Trophoblast cell (in vitro differentiated cells and primary cell): ENCODE data around the gene EVL.
A peak's percentile ranks its signal among the peaks of the same experiment; 100 is the strongest.

Experiments
- DNase-seq, 2 donors: peaks; one replicate each; pipeline ENCODE4 v3.0.0-alpha.2; 2016
- H2AFZ ChIP-seq: 2 replicates; pipeline ENCODE4 v1.6.1; 2013; ENCODE audit warnings: low read length, moderate library complexity, mild to moderate bottlenecking; ENCODE audit not compliant: insufficient read depth, poor library complexity
- H2AK5ac ChIP-seq: 2 replicates; pipeline ENCODE4 v1.6.1; 2013; ENCODE audit warnings: mild to moderate bottlenecking, low read length
- H2BK120ac ChIP-seq: 2 replicates; pipeline ENCODE4 v1.6.1; 2013; ENCODE audit warnings: low read length, mild to moderate bottlenecking, moderate library complexity; ENCODE audit not compliant: insufficient read depth, poor library complexity
- H2BK12ac ChIP-seq: 2 replicates; pipeline ENCODE4 v1.6.1; 2013; ENCODE audit warnings: mild to moderate bottlenecking, low read length, moderate library complexity
- H2BK5ac ChIP-seq: 2 replicates; pipeline ENCODE4 v1.6.1; 2013; ENCODE audit warnings: low read length, low read depth, moderate library complexity, mild to moderate bottlenecking; ENCODE audit not compliant: poor library complexity
- H3K14ac ChIP-seq: 2 replicates; pipeline ENCODE4 v1.6.1; 2013; ENCODE audit warnings: mild to moderate bottlenecking, low read length
- H3K18ac ChIP-seq: 2 replicates; pipeline ENCODE4 v1.6.1; 2013; ENCODE audit warnings: mild to moderate bottlenecking, low read length
- H3K23ac ChIP-seq: 2 replicates; pipeline ENCODE4 v1.6.1; 2013; ENCODE audit warnings: low read length
- H3K27ac ChIP-seq: 2 replicates; pipeline ENCODE4 v1.5.1; 2013; ENCODE audit warnings: low read depth, mild to moderate bottlenecking, inconsistent platforms, low read length, moderate library complexity
- H3K27me3 ChIP-seq: 2 replicates; pipeline ENCODE4 v1.6.1; 2013; ENCODE audit warnings: inconsistent platforms, mild to moderate bottlenecking, low read length, moderate library complexity; ENCODE audit not compliant: insufficient read depth
- H3K36me3 ChIP-seq, 2 experiments: 1 replicate in 1 of 2; 2 replicates in 1 of 2; pipeline ENCODE4 v1.6.1; 2013; ENCODE audit warnings: low read length in 2 of 2, mild to moderate bottlenecking in 2 of 2, moderate library complexity in 1 of 2; ENCODE audit not compliant: insufficient read depth in 2 of 2, control insufficient read depth in 1 of 2
- H3K4ac ChIP-seq: 2 replicates; pipeline ENCODE4 v1.6.1; 2013; ENCODE audit warnings: low read depth, mild to moderate bottlenecking, low read length, moderate library complexity
- H3K4me1 ChIP-seq, 2 experiments: 1 replicate in 1 of 2; 2 replicates in 1 of 2; pipeline ENCODE4 v1.6.1; 2013; ENCODE audit warnings: low read length in 2 of 2, mild to moderate bottlenecking in 2 of 2, moderate library complexity in 1 of 2; ENCODE audit not compliant: insufficient read depth in 2 of 2, control insufficient read depth in 1 of 2
- H3K4me2 ChIP-seq: 2 replicates; pipeline ENCODE4 v1.6.1; 2013; ENCODE audit warnings: inconsistent platforms, mild to moderate bottlenecking, low read length, moderate library complexity
- H3K4me3 ChIP-seq: 2 replicates; pipeline ENCODE4 v1.5.1; 2013; ENCODE audit warnings: mild to moderate bottlenecking, low read depth, low read length, inconsistent platforms
- H3K79me1 ChIP-seq: one replicate; pipeline ENCODE4 v1.6.1; 2013; ENCODE audit warnings: low read length
- H3K79me2 ChIP-seq: 2 replicates; pipeline ENCODE4 v1.6.1; 2013; ENCODE audit warnings: low read length, mild to moderate bottlenecking; ENCODE audit not compliant: control insufficient read depth, insufficient read depth, poor library complexity
- H3K9ac ChIP-seq: 2 replicates; pipeline ENCODE4 v1.6.1; 2013; ENCODE audit warnings: mild to moderate bottlenecking, low read length
- H3K9me3 ChIP-seq: 2 replicates; pipeline ENCODE4 v1.6.1; 2013; ENCODE audit warnings: low read depth, mild to moderate bottlenecking, control low read depth, inconsistent platforms, low read length; ENCODE audit not compliant: insufficient read depth
- H4K12ac ChIP-seq: 2 replicates; pipeline ENCODE4 v1.6.1; 2013; ENCODE audit warnings: low read depth, mild to moderate bottlenecking, low read length, moderate library complexity
- H4K8ac ChIP-seq: 2 replicates; pipeline ENCODE4 v1.6.1; 2013; ENCODE audit warnings: low read depth, mild to moderate bottlenecking, low read length, moderate library complexity
- H4K91ac ChIP-seq: one replicate; pipeline ENCODE4 v1.6.1; 2013; ENCODE audit warnings: low read depth, mild to moderate bottlenecking, low read length, moderate library complexity
- WGBS: extraction: QIAGEN DNeasy Blood & Tissue Kit; methylation state at CpG from one replicate; pipeline ENCODE4 v1.1.7; 2013; ENCODE audit warnings: missing lambda C conversion rate; ENCODE audit not compliant: insufficient read length, insufficient coverage; ENCODE audit errors: extremely low coverage; 5-methylcytosine and 5-hydroxymethylcytosine counted together

EVL gene

GRCh38 chr14:100188392-100189030 is 123.3 kb downstream of the EVL start:
- Histone ChIP-seq H3K4me1 (peaks cover 7 to 9% of the 10 kb centered on the region in 2 experiments), H3K27me3 (no peaks in the 10 kb centered on the region), H3K23ac (no peak overlapping the region), H3K9me3 (no peaks in the 10 kb centered on the region), H3K79me2 (peaks cover 2% of the 10 kb centered on the region), H3K4ac (no peak overlapping the region), H4K91ac (no peak overlapping the region), H2AK5ac (no peak overlapping the region), H3K9ac (no peak overlapping the region), H3K4me3 (no peak overlapping the region), H4K8ac (no peak overlapping the region), H3K79me1 (peaks cover 6% of the 10 kb centered on the region), H3K27ac (no peak overlapping the region), H3K18ac (no peak overlapping the region), H3K36me3 (no peaks in the 10 kb centered on the region), H3K4me2 (no peak overlapping the region), H4K12ac (no peak overlapping the region), H2BK5ac (no peak overlapping the region), H2BK120ac (no peak overlapping the region), H2AFZ (no peak overlapping the region), H3K14ac (no peak overlapping the region), H2BK12ac (no peak overlapping the region)
- WGBS = no CpG with 5 or more reads among the region's 12 CpGs
- no peak for DNase-seq

GRCh38 chr14:100190126-100190525 is 124.9 kb downstream of the EVL start:
- H3K14ac ChIP-seq = no peak overlapping the region

GRCh38 chr14:100191584-100192249 is 126.5 kb downstream of the EVL start:
- no peak overlapping the region for H3K14ac ChIP-seq
- whole genome bisulfite sequencing = no CpG with 5 or more reads among the region's 14 CpGs
- H2AK5ac ChIP-seq = no peak overlapping the region

More at GRCh38 chr14:100190126-100190525, 124.9 kb downstream of the EVL start:
- Histone ChIP-seq H3K23ac (no peak overlapping the region), H3K36me3 (no peaks in the 10 kb centered on the region), H3K27ac (no peak overlapping the region), H4K91ac (no peak overlapping the region), H2BK120ac (no peak overlapping the region), H3K27me3 (no peaks in the 10 kb centered on the region), H4K12ac (no peak overlapping the region), H2BK12ac (no peak overlapping the region), H3K9ac (no peak overlapping the region), H2AK5ac (no peak overlapping the region), H2BK5ac (no peak overlapping the region), H3K4me2 (no peak overlapping the region), H3K4me1 (peaks cover 9 to 10% of the 10 kb centered on the region in 2 experiments), H3K18ac (no peak overlapping the region), H2AFZ (no peak overlapping the region), H3K4me3 (no peak overlapping the region), H3K79me1 (peaks cover 6% of the 10 kb centered on the region), H3K79me2 (peaks cover 2% of the 10 kb centered on the region), H3K4ac (no peak overlapping the region), H4K8ac (no peak overlapping the region), H3K9me3 (no peaks in the 10 kb centered on the region)
- DNase-seq = no peak
- no CpG with 5 or more reads among the region's 1 CpG for WGBS

GRCh38 chr14:100192250-100192671 is 127.0 kb downstream of the EVL start:
- H4K12ac ChIP-seq = peak overlapping the region; percentile 94
- H3K4me3 ChIP-seq = peak overlapping the region; percentile 51
- H3K14ac ChIP-seq = peak overlapping the region; percentile 86
- no peaks in the 10 kb centered on the region for H3K36me3 ChIP-seq
- peak overlapping the region; percentile 74 for H2AK5ac ChIP-seq
- H3K27me3 ChIP-seq = no peaks in the 10 kb centered on the region
- peaks cover 2% of the 10 kb centered on the region for H3K79me2 ChIP-seq
- H3K9me3 ChIP-seq = no peaks in the 10 kb centered on the region
- peaks cover 6% of the 10 kb centered on the region for H3K79me1 ChIP-seq
- peak overlapping the region; percentile 94 for H4K91ac ChIP-seq
- H3K4ac ChIP-seq = peak overlapping the region; percentile 65
- no CpG with 5 or more reads among the region's 21 CpGs for WGBS
- peak overlapping the region; percentile 93 for H3K18ac ChIP-seq
- peak overlapping the region; percentile 9 for H2BK5ac ChIP-seq
- peak overlapping the region; percentile 66 for H3K4me2 ChIP-seq
- H2BK12ac ChIP-seq = peak overlapping the region; percentile 19
- H2BK120ac ChIP-seq = peak overlapping the region; percentile 75
- DNase-seq = no peak
- peaks cover 9 to 10% of the 10 kb centered on the region in 2 experiments for H3K4me1 ChIP-seq
- H3K27ac ChIP-seq = no peak overlapping the region
- no peak overlapping the region for H3K9ac ChIP-seq
- no peak overlapping the region for H3K23ac ChIP-seq
- peak overlapping the region; percentile 96 for H4K8ac ChIP-seq
- peak overlapping the region; percentile 84 for H2AFZ ChIP-seq

More at GRCh38 chr14:100191584-100192249, 126.5 kb downstream of the EVL start:
- Histone ChIP-seq H2BK120ac (no peak overlapping the region), H4K91ac (no peak overlapping the region), H2AFZ (no peak overlapping the region), H4K12ac (no peak overlapping the region), H3K9ac (no peak overlapping the region), H3K4ac (no peak overlapping the region), H2BK5ac (no peak overlapping the region), H4K8ac (no peak overlapping the region), H3K4me1 (peaks cover 9 to 10% of the 10 kb centered on the region in 2 experiments), H3K9me3 (no peaks in the 10 kb centered on the region), H3K79me1 (peaks cover 6% of the 10 kb centered on the region), H3K23ac (no peak overlapping the region), H3K4me2 (no peak overlapping the region), H3K79me2 (peaks cover 2% of the 10 kb centered on the region), H2BK12ac (no peak overlapping the region), H3K27ac (no peak overlapping the region), H3K27me3 (no peaks in the 10 kb centered on the region), H3K18ac (no peak overlapping the region), H3K4me3 (no peak overlapping the region), H3K36me3 (no peaks in the 10 kb centered on the region)
- no peak for DNase-seq
